Osteocyte (in vitro differentiated cells): ENCODE results near the gene SGF29. TPM values are rescaled to one million over a fixed set of nuclear protein-coding genes. Genes with fewer than 3 reads are reported as not detected.
"Not testable (repeated sequence)": the region's sequence is repeated elsewhere in the genome, so short reads cannot be mapped to it uniquely, and the experiment has no call there.

Experiments
- DNase-seq: peaks from one replicate; pipeline ENCODE4 v3.0.0; 2021; ENCODE audit warnings: mixed read lengths; ENCODE audit not compliant: unreplicated experiment; ENCODE audit errors: extremely low spot score
- H3K27ac Mint-ChIP-seq: one replicate; pipeline ENCODE4 v1.8.0; 2021; ENCODE audit warnings: mild to moderate bottlenecking, mixed read lengths; ENCODE audit not compliant: unreplicated experiment
- H3K27me3 Mint-ChIP-seq: one replicate; pipeline ENCODE4 v1.8.0; 2021; ENCODE audit warnings: mixed read lengths; ENCODE audit not compliant: unreplicated experiment
- H3K36me3 Mint-ChIP-seq: one replicate; pipeline ENCODE4 v1.8.0; 2021; ENCODE audit warnings: mixed read lengths; ENCODE audit not compliant: unreplicated experiment
- H3K4me1 Mint-ChIP-seq: one replicate; pipeline ENCODE4 v1.8.0; 2021; ENCODE audit warnings: mixed read lengths; ENCODE audit not compliant: unreplicated experiment
- H3K4me3 Mint-ChIP-seq: one replicate; pipeline ENCODE4 v1.8.0; 2021; ENCODE audit warnings: mild to moderate bottlenecking, moderate library complexity, mixed read lengths; ENCODE audit not compliant: unreplicated experiment
- H3K9me3 Mint-ChIP-seq: one replicate; pipeline ENCODE4 v1.8.0; 2021; ENCODE audit warnings: mixed read lengths; ENCODE audit not compliant: unreplicated experiment
- total RNA-seq: library from RNA; stranded (reverse); gene quantifications from 2 replicates; pipeline ENCODE4 v1.2.1, GENCODE V29; 2021
- TF ChIP-seq, protein P1 (sequence below): fragments of 200-600 bp; sonication (generic); IDR thresholded peaks from 2 replicates; pipeline ENCODE4 v1.5.0; 2021; ENCODE audit warnings: antibody characterized with exemption, mild to moderate bottlenecking, moderate library complexity

SGF29 gene
- total RNA-seq, 1 donor from 2014 or later = 29.7 TPM

DNA sequence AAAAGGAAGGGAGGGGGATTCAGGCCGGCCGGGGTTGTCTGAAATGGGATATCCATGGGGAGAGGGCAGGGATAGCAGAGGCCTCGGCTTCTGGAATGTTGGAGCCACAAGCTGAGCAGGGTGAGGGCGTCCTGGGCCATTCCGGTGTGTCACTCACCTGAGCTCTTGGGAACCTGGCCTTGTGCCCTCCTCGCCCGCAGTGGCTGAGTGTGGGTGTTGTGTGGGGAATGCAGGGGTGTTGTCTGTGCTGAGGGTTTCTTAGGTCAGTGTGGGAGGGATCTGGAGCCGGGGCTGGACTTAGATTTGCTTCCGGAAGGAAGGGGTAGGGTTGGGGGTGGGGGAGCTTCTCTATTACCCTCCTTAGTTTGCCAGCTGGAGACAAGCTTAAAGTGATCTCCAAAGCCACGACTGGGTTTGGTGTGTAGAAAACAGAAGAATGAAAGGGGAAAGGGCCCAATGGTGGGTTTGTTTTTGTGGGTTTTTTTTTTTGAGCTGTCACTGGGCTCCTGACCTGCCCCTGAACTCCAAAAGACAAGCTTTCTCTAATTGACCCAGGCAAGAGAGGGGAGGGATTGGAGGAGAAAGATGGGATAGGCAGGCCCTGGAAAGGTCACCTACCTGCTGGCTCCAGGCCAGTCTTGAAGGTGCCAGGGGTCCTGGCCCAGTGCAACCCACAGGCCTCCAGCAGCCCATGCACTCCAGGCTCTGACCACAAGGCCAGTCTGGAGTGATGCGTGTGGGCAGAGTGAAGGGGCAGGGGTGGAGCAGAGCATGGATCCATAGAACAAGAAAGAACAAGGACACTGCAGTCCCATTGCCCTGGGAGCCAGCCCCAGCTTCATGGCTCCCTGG lies 43.3 kb downstream of the SGF29 start, which contains the start of gene SULT1A2:
TSS of gene SULT1A2 (minus strand) at position 211 of the 852 bp plus-strand sequence. CDS start 1,120 bp downstream, outside the sequence.
- DNase-seq = no peak
- H3K4me1 Mint-ChIP-seq = peaks cover 9% of the 10 kb centered on the region
- no peak within 1 kb of the TSS for H3K4me3 Mint-ChIP-seq
- TF ChIP-seq, protein P1, sequence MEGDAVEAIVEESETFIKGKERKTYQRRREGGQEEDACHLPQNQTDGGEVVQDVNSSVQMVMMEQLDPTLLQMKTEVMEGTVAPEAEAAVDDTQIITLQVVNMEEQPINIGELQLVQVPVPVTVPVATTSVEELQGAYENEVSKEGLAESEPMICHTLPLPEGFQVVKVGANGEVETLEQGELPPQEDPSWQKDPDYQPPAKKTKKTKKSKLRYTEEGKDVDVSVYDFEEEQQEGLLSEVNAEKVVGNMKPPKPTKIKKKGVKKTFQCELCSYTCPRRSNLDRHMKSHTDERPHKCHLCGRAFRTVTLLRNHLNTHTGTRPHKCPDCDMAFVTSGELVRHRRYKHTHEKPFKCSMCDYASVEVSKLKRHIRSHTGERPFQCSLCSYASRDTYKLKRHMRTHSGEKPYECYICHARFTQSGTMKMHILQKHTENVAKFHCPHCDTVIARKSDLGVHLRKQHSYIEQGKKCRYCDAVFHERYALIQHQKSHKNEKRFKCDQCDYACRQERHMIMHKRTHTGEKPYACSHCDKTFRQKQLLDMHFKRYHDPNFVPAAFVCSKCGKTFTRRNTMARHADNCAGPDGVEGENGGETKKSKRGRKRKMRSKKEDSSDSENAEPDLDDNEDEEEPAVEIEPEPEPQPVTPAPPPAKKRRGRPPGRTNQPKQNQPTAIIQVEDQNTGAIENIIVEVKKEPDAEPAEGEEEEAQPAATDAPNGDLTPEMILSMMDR = no peak
- no peak within 1 kb of the TSS for H3K27ac Mint-ChIP-seq
- no peaks in the 10 kb centered on the region for H3K27me3 Mint-ChIP-seq
- peaks cover 5% of the 10 kb centered on the region for H3K36me3 Mint-ChIP-seq
- H3K9me3 Mint-ChIP-seq = no peaks in the 10 kb centered on the region

DNA sequence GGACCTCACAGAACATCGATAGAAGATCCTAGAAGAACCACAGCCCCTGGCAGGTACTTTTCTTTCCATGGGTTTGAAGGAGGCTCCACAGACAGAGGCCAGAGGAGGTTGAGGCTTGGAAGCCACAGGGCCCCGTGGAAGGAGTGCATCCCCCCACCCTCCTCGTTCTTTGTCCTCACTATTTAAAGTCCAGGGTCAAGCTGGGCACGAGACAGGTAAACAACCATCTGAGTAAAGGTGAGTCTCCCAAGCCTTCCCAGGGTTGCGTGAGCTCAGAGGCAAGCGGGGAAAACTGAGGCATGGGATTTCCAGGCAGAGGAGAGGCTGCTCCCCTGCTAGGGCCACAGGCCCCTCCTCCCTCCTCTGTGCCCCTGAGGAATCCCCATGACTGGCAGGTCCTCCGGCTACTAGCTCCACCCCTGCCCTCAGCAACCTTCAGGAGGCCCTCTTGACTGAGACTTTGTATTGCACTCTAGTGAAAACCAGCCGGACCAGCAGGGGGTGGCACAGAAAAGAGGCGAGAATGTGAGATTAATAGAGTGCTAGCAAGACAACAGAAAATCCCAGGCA lies 44.1 kb downstream of the SGF29 start:
- H3K9me3 Mint-ChIP-seq = no peaks in the 10 kb centered on the region
- peaks cover 9% of the 10 kb centered on the region for H3K4me1 Mint-ChIP-seq
- no peaks in the 10 kb centered on the region for H3K27me3 Mint-ChIP-seq
- H3K36me3 Mint-ChIP-seq = peaks cover 3% of the 10 kb centered on the region
- no peak overlapping the region for H3K4me3 Mint-ChIP-seq
- no peak for DNase-seq
- H3K27ac Mint-ChIP-seq = no peak overlapping the region
- TF ChIP-seq, protein P1 = no peak

DNA sequence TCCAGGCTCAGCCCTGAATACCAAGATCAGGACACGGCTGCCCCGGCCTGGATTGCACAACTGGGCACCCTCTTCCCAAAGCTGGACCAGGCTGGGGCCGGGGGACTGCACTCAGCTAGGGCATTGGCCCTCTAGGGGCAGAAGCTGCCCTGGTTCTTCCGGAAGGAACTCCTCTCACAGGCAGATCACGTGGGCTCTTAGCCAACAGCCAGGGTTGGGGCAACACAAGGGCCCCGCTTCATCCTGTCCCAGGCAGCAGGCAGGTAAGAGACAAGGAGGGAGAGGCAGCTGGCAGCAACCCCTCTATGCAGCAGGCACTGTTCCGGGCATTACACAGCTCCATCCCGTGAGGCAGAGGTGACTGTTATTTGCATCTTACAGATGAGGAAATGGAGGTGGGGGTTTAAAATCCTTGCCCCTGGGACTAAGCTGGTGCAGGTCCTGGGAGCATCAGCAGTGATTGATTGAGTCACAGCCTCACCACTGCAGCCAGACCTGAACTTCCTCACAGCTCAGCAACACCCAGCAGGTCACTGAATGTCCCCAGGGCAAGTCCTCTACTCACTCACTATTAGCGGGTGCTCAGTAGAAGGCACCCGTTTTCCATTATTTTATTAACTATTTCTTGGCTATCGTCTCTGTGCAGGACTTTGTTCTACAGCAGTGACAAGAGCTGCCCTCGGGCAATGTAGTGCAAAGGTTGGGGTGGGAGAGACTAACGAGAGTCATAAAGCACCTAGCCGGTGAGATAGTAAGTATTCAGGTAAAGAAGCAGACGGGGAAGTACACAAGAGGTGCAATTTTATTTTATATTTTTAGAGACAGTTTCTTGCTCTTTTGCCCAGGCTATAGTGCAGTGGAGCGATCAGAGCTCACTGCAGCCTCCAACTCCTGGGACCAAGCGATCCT lies 45.9 kb downstream of the SGF29 start:
- not testable (repeated sequence) for DNase-seq, H3K27me3 Mint-ChIP-seq, H3K4me1 Mint-ChIP-seq, H3K27ac Mint-ChIP-seq, H3K36me3 Mint-ChIP-seq, H3K4me3 Mint-ChIP-seq, H3K9me3 Mint-ChIP-seq

DNA sequence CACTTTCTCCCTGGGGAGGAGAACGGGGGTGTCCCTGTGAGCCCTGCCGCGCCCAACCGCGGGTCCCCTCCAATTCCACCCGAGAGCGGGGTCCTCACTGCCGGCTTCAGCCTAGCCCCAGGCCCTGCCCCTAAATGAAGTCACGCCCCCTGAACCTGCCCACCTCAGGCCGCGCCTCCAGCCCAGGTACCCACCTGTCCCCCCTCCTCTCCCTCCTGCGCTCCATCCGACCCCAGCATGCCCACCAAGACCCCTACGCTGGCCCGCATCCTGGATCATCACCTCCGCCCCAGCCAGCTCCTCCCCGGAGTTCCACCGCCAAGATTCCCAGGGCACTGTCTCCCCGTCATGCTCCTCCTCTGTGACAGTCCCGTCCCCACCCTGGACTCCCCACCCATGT lies 47.2 kb downstream of the SGF29 start:
- not testable (repeated sequence) for H3K4me1 Mint-ChIP-seq, H3K9me3 Mint-ChIP-seq, H3K27ac Mint-ChIP-seq, H3K4me3 Mint-ChIP-seq, H3K36me3 Mint-ChIP-seq, DNase-seq, H3K27me3 Mint-ChIP-seq

DNA sequence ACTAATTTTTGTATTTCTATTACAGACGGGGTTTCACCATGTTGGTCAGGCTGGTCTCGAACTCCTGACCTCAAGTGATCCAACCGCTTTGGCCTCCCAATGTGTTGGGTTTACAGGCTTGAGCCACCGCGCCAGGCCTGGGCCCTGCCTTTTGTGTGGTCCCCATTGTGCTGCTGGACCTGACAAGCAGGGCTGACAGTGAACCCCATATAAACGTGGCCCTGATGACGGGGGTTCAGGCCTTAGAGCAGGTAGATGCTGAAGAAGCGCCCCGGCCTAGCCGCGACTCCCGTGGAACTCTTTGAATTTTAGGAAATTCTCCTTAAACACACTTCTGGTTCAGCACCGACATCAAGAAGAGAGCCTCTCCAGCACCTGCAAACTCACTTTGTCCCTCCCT lies 47.9 kb downstream of the SGF29 start:
- not testable (repeated sequence) for H3K27me3 Mint-ChIP-seq, H3K4me3 Mint-ChIP-seq, DNase-seq, H3K36me3 Mint-ChIP-seq, H3K27ac Mint-ChIP-seq, H3K4me1 Mint-ChIP-seq, H3K9me3 Mint-ChIP-seq

DNA sequence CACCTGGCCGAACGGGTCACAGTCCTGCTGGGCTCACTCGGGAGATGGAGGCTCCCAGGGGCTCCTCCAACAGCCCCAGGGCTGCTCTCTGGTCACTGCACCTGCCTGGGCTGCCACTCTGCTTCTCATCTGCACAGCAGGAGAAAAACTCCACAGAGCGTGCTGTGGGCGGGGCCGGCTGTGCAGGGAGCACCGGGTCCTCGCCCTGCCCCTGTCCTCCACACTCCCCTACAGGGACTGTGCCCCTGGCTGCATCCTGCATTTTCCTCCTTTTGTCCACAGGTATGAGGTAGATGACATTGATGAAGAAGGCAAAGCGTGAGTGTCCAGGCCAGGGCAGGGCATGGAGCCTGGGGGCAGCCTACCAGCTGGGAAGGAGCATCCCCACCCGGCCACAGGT lies 48.3 kb downstream of the SGF29 start:
- H3K36me3 Mint-ChIP-seq, H3K4me3 Mint-ChIP-seq, H3K9me3 Mint-ChIP-seq, H3K27ac Mint-ChIP-seq, H3K27me3 Mint-ChIP-seq, DNase-seq, H3K4me1 Mint-ChIP-seq: not testable (repeated sequence)
